Endodermal cell (in vitro differentiated cells): ENCODE results near the gene PLEKHJ1. TPM values are rescaled to one million over a fixed set of nuclear protein-coding genes. Genes with fewer than 3 reads are reported as not detected.

Source experiments
- DNase-seq: peaks from one replicate; pipeline ENCODE4 v3.0.0-alpha.2; 2017
- H3K27ac ChIP-seq: 2 replicates; pipeline ENCODE4 v1.5.1; 2013; ENCODE audit warnings: mild to moderate bottlenecking, low read depth, low read length, moderate library complexity
- H3K27me3 ChIP-seq: 2 replicates; pipeline ENCODE4 v1.6.1; 2013; ENCODE audit warnings: mild to moderate bottlenecking, low read length, moderate library complexity; ENCODE audit not compliant: insufficient read depth, control insufficient read depth, poor library complexity, severe bottlenecking
- H3K36me3 ChIP-seq: 2 replicates; pipeline ENCODE4 v1.7.0; 2013; ENCODE audit warnings: mild to moderate bottlenecking, low read length, moderate library complexity; ENCODE audit not compliant: control insufficient read depth, insufficient read depth
- H3K4me1 ChIP-seq: one replicate; pipeline ENCODE4 v1.7.0; 2013; ENCODE audit warnings: low read length; ENCODE audit not compliant: control insufficient read depth, insufficient read depth
- H3K4me3 ChIP-seq: 2 replicates; pipeline ENCODE4 v1.5.1; 2013; ENCODE audit warnings: mild to moderate bottlenecking, low read length, moderate library complexity
- H3K9ac ChIP-seq: 2 replicates; pipeline ENCODE4 v1.6.1; 2013; ENCODE audit warnings: mild to moderate bottlenecking, low read length, moderate library complexity; ENCODE audit not compliant: poor library complexity, severe bottlenecking; ENCODE audit errors: extremely low read depth
- H3K9me3 ChIP-seq: 2 replicates; pipeline ENCODE4 v1.6.1; 2013; ENCODE audit warnings: mild to moderate bottlenecking, low read length, moderate library complexity; ENCODE audit not compliant: control insufficient read depth
- H3K27ac Mint-ChIP-seq: 2 replicates; pipeline ENCODE4 v1.8.0; 2020; ENCODE audit warnings: mixed read lengths
- H3K27me3 Mint-ChIP-seq: 2 replicates; pipeline ENCODE4 v1.8.0; 2021; ENCODE audit warnings: mild to moderate bottlenecking, mixed read lengths; ENCODE audit not compliant: insufficient read depth
- H3K36me3 Mint-ChIP-seq: 2 replicates; pipeline ENCODE4 v1.8.0; 2020; ENCODE audit warnings: low read depth, mixed read lengths
- H3K4me1 Mint-ChIP-seq: 2 replicates; pipeline ENCODE4 v1.8.0; 2020; ENCODE audit warnings: mixed read lengths
- H3K4me3 Mint-ChIP-seq: 2 replicates; pipeline ENCODE4 v1.8.0; 2020; ENCODE audit warnings: mild to moderate bottlenecking, moderate library complexity, mixed read lengths
- H3K9me3 Mint-ChIP-seq: 2 replicates; pipeline ENCODE4 v1.8.0; 2020; ENCODE audit warnings: mild to moderate bottlenecking, mixed read lengths
- CTCF ChIP-seq: fragments of 200-600 bp; sonication (generic); conservative IDR thresholded peaks from 2 replicates; pipeline ENCODE4 v1.5.0; 2021; ENCODE audit warnings: antibody characterized with exemption, mild to moderate bottlenecking
- WGBS, 2 experiments: methylation state at CpG; one replicate each; pipeline versions ENCODE4 v1.1.5 to v1.1.7; 2013; ENCODE audit warnings: missing lambda C conversion rate in 2 of 2, mixed read lengths in 1 of 2; ENCODE audit not compliant: insufficient coverage in 1 of 2, insufficient read length in 1 of 2; 5-methylcytosine and 5-hydroxymethylcytosine counted together
- total RNA-seq, 2 donors: library from RNA; stranded (reverse); fragmentation: NEBNext Ultra II Directional in 1 of 2; extraction: Animal tissue kit (Norgen Biotek cat#: 25700) in 1 of 2; gene quantifications; 2 replicates in 1 of 2; 3 replicates in 1 of 2; pipeline ENCODE4 v1.2.1, GENCODE V29; 2021

PLEKHJ1 gene
- total RNA-seq, 2 donors from 2014 or later, result 146 to 192 TPM

GRCh38 chr19:2246801-2247361 lies 10.8 kb upstream of the PLEKHJ1 start:
- no peaks in the 10 kb centered on the region for H3K9me3 ChIP-seq
- 92 to 95% methylated on average over 18 to 26 of the region's 26 CpGs for WGBS, 2 experiments
- H3K4me3 Mint-ChIP-seq, result no peak overlapping the region
- H3K4me3 ChIP-seq, result no peak overlapping the region
- peaks cover 48% of the 10 kb centered on the region for H3K36me3 ChIP-seq
- no peak overlapping the region for H3K27ac Mint-ChIP-seq
- H3K4me1 ChIP-seq, result no peaks in the 10 kb centered on the region
- no peak for DNase-seq
- H3K4me1 Mint-ChIP-seq, result no peaks in the 10 kb centered on the region
- no peak overlapping the region for H3K27ac ChIP-seq
- no peaks in the 10 kb centered on the region for H3K27me3 Mint-ChIP-seq
- peaks cover 23% of the 10 kb centered on the region for H3K36me3 Mint-ChIP-seq
- peaks cover under 1% of the 10 kb centered on the region for H3K27me3 ChIP-seq
- no peak for TF ChIP-seq CTCF
- no peaks in the 10 kb centered on the region for H3K9me3 Mint-ChIP-seq
- no peak overlapping the region for H3K9ac ChIP-seq

GRCh38 chr19:2246014-2246620 lies 10.0 kb upstream of the PLEKHJ1 start:
- H3K9ac ChIP-seq, result no peak overlapping the region
- Mint-ChIP-seq H3K36me3 (peaks cover 24% of the 10 kb centered on the region), H3K27me3 (no peaks in the 10 kb centered on the region), H3K27ac (no peak overlapping the region), H3K9me3 (no peaks in the 10 kb centered on the region), H3K4me1 (peaks cover under 1% of the 10 kb centered on the region), H3K4me3 (no peak overlapping the region)
- TF ChIP-seq CTCF, result no peak
- no peaks in the 10 kb centered on the region for H3K27me3 ChIP-seq
- H3K4me3 ChIP-seq, result no peak overlapping the region
- H3K27ac ChIP-seq, result no peak overlapping the region
- no peaks in the 10 kb centered on the region for H3K4me1 ChIP-seq
- 92 to 93% methylated on average over 18 to 25 of the region's 25 CpGs for WGBS, 2 experiments
- H3K36me3 ChIP-seq, result peaks cover 55% of the 10 kb centered on the region
- no peaks in the 10 kb centered on the region for H3K9me3 ChIP-seq
- DNase-seq, result no peak

DNA sequence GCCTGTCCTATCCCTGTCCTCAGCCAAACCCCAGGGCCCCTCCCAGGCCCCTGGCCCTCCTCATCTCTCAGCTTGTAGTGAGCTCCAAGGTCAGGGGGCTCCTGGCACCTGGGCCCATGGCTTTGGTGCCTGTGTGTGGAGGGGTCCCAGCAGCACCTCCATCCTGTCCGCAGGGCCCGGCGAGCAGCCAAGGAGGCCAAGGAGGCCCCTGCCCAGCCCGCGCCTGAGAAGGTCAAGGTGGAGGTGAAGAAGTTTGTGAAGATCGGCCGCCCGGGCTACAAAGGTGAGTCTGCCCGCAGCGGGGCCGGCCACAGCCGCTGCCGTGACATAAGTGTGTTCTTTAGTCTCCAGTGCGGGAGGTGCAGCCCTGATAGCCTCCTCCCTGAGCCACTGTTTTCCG lies 9.1 kb upstream of the PLEKHJ1 start:
- peaks cover 4% of the 10 kb centered on the region for H3K4me1 ChIP-seq

More for the DNA sequence above, 9.1 kb upstream of the PLEKHJ1 start:
- no peak for TF ChIP-seq CTCF
- H3K27me3 ChIP-seq, result no peaks in the 10 kb centered on the region
- 97% methylated on average over 9 to 15 of the region's 15 CpGs for WGBS, 2 experiments
- Mint-ChIP-seq H3K27me3 (no peaks in the 10 kb centered on the region), H3K36me3 (peaks cover 29% of the 10 kb centered on the region), H3K9me3 (no peaks in the 10 kb centered on the region), H3K4me3 (no peak overlapping the region), H3K4me1 (peaks cover 9% of the 10 kb centered on the region), H3K27ac (no peak overlapping the region)
- H3K27ac ChIP-seq, result no peak overlapping the region
- peaks cover 62% of the 10 kb centered on the region for H3K36me3 ChIP-seq
- no peak for DNase-seq
- no peak overlapping the region for H3K4me3 ChIP-seq
- no peak overlapping the region for H3K9ac ChIP-seq
- no peaks in the 10 kb centered on the region for H3K9me3 ChIP-seq
